ENCODE measurements around the gene KRTAP9-1. TPM values are rescaled to one million over a fixed set of nuclear protein-coding genes. Genes with fewer than 3 reads are reported as not detected.

The KRTAP9-1 gene
- total RNA-seq, 1 donor from 2014 or later = not detected

GRCh38 chr17:41176744-41177387 is 12.8 kb upstream of the KRTAP9-1 start:
- peaks cover 28% of the 10 kb centered on the region for H3K27me3 Mint-ChIP-seq
- H3K9me3 Mint-ChIP-seq (ENCODE audit: low read depth) = no peaks in the 10 kb centered on the region
- no peaks in the 10 kb centered on the region for H3K36me3 Mint-ChIP-seq (ENCODE audit: insufficient read depth)
- DNase-seq (ENCODE audit: low spot score, unreplicated experiment) = no peak
- no peak for TF ChIP-seq CTCF (IDR thresholded peaks at IDR 0.05; ENCODE audit: unreplicated experiment)
- H3K27ac Mint-ChIP-seq = no peak overlapping the region
- H3K4me1 Mint-ChIP-seq (ENCODE audit: low read depth) = no peaks in the 10 kb centered on the region
- no peak overlapping the region for H3K4me3 Mint-ChIP-seq (ENCODE audit: low read depth)

GRCh38 chr17:41177727-41178271 is 11.9 kb upstream of the KRTAP9-1 start, which contains the start of gene KRTAP4-2:
Gene KRTAP4-2 (minus strand): TSS chr17:41178221. CDS start chr17:41178164, 57 bp downstream.
- no peak within 1 kb of the TSS for H3K4me3 Mint-ChIP-seq (ENCODE audit: low read depth)
- H3K27ac Mint-ChIP-seq = no peak within 1 kb of the TSS
- no peak for TF ChIP-seq CTCF (IDR thresholded peaks at IDR 0.05; ENCODE audit: unreplicated experiment)
- H3K36me3 Mint-ChIP-seq (ENCODE audit: insufficient read depth) = no peaks in the 10 kb centered on the region
- H3K27me3 Mint-ChIP-seq = peaks cover 26% of the 10 kb centered on the region
- H3K9me3 Mint-ChIP-seq (ENCODE audit: low read depth) = no peaks in the 10 kb centered on the region
- peaks cover 3% of the 10 kb centered on the region for H3K4me1 Mint-ChIP-seq (ENCODE audit: low read depth)
- no peak for DNase-seq (ENCODE audit: low spot score, unreplicated experiment)

- TF ChIP-seq CTCF (IDR thresholded peaks at IDR 0.05; ENCODE audit: unreplicated experiment) = no peak
- H3K36me3 Mint-ChIP-seq (ENCODE audit: insufficient read depth) = no peaks in the 10 kb centered on the region
- peaks cover 26% of the 10 kb centered on the region for H3K27me3 Mint-ChIP-seq
- no peaks in the 10 kb centered on the region for H3K9me3 Mint-ChIP-seq (ENCODE audit: low read depth)
- no peak overlapping the region for H3K27ac Mint-ChIP-seq
- H3K4me1 Mint-ChIP-seq (ENCODE audit: low read depth) = peaks cover 4% of the 10 kb centered on the region
- no peak for DNase-seq (ENCODE audit: low spot score, unreplicated experiment)
- no peak overlapping the region for H3K4me3 Mint-ChIP-seq (ENCODE audit: low read depth)
These were observed 11.3 kb upstream of the KRTAP9-1 start for GRCh38 chr17:41178341-41178740.

GRCh38 chr17:41178843-41179616 is 10.7 kb upstream of the KRTAP9-1 start:
- H3K4me3 Mint-ChIP-seq (ENCODE audit: low read depth) = no peak overlapping the region
- H3K27ac Mint-ChIP-seq = no peak overlapping the region
- no peaks in the 10 kb centered on the region for H3K36me3 Mint-ChIP-seq (ENCODE audit: insufficient read depth)
- no peak for TF ChIP-seq CTCF (IDR thresholded peaks at IDR 0.05; ENCODE audit: unreplicated experiment)
- no peak for DNase-seq (ENCODE audit: low spot score, unreplicated experiment)
- peaks cover 6% of the 10 kb centered on the region for H3K4me1 Mint-ChIP-seq (ENCODE audit: low read depth)
- H3K9me3 Mint-ChIP-seq (ENCODE audit: low read depth) = no peaks in the 10 kb centered on the region
- H3K27me3 Mint-ChIP-seq = peaks cover 27% of the 10 kb centered on the region

GRCh38 chr17:41184480-41184961 is 5.2 kb upstream of the KRTAP9-1 start, which contains the start of gene KRTAP4-1:
Gene KRTAP4-1 (minus strand): TSS chr17:41184911. CDS start chr17:41184854, 57 bp downstream.
- peaks cover 6% of the 10 kb centered on the region for H3K4me1 Mint-ChIP-seq (ENCODE audit: low read depth)
- no peak for DNase-seq (ENCODE audit: low spot score, unreplicated experiment)
- peaks cover 19% of the 10 kb centered on the region for H3K27me3 Mint-ChIP-seq
- no peaks in the 10 kb centered on the region for H3K9me3 Mint-ChIP-seq (ENCODE audit: low read depth)
- TF ChIP-seq CTCF (IDR thresholded peaks at IDR 0.05; ENCODE audit: unreplicated experiment) = no peak
- H3K36me3 Mint-ChIP-seq (ENCODE audit: insufficient read depth) = no peaks in the 10 kb centered on the region
- H3K27ac Mint-ChIP-seq = no peak within 1 kb of the TSS
- no peak within 1 kb of the TSS for H3K4me3 Mint-ChIP-seq (ENCODE audit: low read depth)
